ENCODE results near the gene EIF4E1B. TPM values are rescaled to one million over a fixed set of nuclear protein-coding genes. Genes with fewer than 3 reads are reported as not detected.

The EIF4E1B gene
- total RNA-seq, 1 experiment from 2014 or later: not detected

DNA sequence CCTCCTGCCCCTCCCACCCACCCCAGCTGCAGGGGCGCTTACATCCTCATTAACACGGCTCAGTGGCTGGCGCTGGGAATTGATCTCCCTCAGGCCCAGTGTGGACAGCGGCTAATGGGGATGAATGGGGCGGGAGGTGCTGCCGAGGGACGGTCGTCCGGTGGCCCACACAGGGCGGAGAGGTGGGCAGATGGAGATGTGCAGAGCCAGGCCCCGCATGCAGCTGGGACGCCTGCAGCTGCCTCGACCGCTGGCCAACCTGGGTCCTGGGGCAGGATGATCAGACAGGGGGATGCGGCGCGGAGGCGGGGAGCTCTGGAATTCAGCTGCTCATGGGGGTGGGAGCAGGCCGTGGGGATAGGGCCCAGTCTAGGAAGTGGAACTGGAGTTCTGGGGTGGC lies 34.4 kb downstream of the EIF4E1B start:
- H3K27ac Mint-ChIP-seq (ENCODE audit: unreplicated experiment): no peak overlapping the region
- no peak overlapping the region for H3K4me3 Mint-ChIP-seq (ENCODE audit: low read depth, unreplicated experiment)
- TF ChIP-seq, protein P1, sequence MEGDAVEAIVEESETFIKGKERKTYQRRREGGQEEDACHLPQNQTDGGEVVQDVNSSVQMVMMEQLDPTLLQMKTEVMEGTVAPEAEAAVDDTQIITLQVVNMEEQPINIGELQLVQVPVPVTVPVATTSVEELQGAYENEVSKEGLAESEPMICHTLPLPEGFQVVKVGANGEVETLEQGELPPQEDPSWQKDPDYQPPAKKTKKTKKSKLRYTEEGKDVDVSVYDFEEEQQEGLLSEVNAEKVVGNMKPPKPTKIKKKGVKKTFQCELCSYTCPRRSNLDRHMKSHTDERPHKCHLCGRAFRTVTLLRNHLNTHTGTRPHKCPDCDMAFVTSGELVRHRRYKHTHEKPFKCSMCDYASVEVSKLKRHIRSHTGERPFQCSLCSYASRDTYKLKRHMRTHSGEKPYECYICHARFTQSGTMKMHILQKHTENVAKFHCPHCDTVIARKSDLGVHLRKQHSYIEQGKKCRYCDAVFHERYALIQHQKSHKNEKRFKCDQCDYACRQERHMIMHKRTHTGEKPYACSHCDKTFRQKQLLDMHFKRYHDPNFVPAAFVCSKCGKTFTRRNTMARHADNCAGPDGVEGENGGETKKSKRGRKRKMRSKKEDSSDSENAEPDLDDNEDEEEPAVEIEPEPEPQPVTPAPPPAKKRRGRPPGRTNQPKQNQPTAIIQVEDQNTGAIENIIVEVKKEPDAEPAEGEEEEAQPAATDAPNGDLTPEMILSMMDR (IDR thresholded peaks at IDR 0.05; ENCODE audit: unreplicated experiment): no peak
- H3K36me3 Mint-ChIP-seq (ENCODE audit: insufficient read depth, unreplicated experiment): peaks cover 8% of the 10 kb centered on the region
- H3K27me3 Mint-ChIP-seq (ENCODE audit: unreplicated experiment): peaks cover 53% of the 10 kb centered on the region
- BruUV-seq (replicated peaks): no TSS peak
- no peaks in the 10 kb centered on the region for H3K9me3 Mint-ChIP-seq (ENCODE audit: low read depth, unreplicated experiment)
- DNase-seq: no peak
- no peaks in the 10 kb centered on the region for H3K4me1 Mint-ChIP-seq (ENCODE audit: low read depth, unreplicated experiment)
- CTCF ChIA-PET: interaction anchor here (1.2 kb wide), 1 partner anchor 238 kb away, joined by 4 read pairs; no protein-coding TSS in a partner anchor
- intact Hi-C loops (cut with micrococcal nuclease; ENCODE audit: unreplicated experiment): loop anchor here (5.0 kb wide), 1 partner anchor 237 kb away; no protein-coding TSS in a partner anchor

DNA sequence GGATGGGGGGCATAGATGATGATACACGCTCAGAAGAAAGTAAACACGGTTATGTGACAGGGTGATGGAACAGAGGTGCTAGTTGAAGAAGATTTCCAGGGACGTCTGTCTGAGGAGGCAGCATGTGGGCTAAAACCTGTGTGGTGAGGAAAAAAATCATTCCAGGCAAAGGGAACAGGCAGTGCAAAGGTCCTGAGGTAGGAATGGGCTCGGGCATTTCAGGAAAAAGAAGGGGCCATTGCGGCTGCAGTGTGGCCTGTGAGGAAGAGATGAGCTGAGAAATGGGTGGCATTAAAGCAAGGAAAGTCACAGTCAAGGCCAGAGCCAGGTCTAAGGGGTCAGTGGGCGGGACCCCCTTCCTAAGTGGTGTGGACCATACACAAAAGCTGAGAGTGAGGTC lies 35.0 kb downstream of the EIF4E1B start:
- BruUV-seq (replicated peaks): no TSS peak
- peaks cover 53% of the 10 kb centered on the region for H3K27me3 Mint-ChIP-seq (ENCODE audit: unreplicated experiment)
- CTCF ChIA-PET: interaction anchor here (1.2 kb wide), 1 partner anchor 238 kb away, joined by 4 read pairs; no protein-coding TSS in a partner anchor
- no peaks in the 10 kb centered on the region for H3K4me1 Mint-ChIP-seq (ENCODE audit: low read depth, unreplicated experiment)
- intact Hi-C loops (cut with micrococcal nuclease; ENCODE audit: unreplicated experiment): no loop called here
- H3K27ac Mint-ChIP-seq (ENCODE audit: unreplicated experiment): no peak overlapping the region
- no peak overlapping the region for H3K4me3 Mint-ChIP-seq (ENCODE audit: low read depth, unreplicated experiment)
- DNase-seq: no peak
- H3K36me3 Mint-ChIP-seq (ENCODE audit: insufficient read depth, unreplicated experiment): peaks cover 8% of the 10 kb centered on the region
- TF ChIP-seq, protein P1 (IDR thresholded peaks at IDR 0.05; ENCODE audit: unreplicated experiment): no peak
- H3K9me3 Mint-ChIP-seq (ENCODE audit: low read depth, unreplicated experiment): no peaks in the 10 kb centered on the region

- Mint-ChIP-seq H3K27me3 (ENCODE audit: unreplicated experiment) (peaks cover 74% of the 10 kb centered on the region), H3K36me3 (ENCODE audit: insufficient read depth, unreplicated experiment) (no peaks in the 10 kb centered on the region), H3K27ac (ENCODE audit: unreplicated experiment) (no peak overlapping the region), H3K4me3 (ENCODE audit: low read depth, unreplicated experiment) (no peak overlapping the region), H3K4me1 (ENCODE audit: low read depth, unreplicated experiment) (no peaks in the 10 kb centered on the region), H3K9me3 (ENCODE audit: low read depth, unreplicated experiment) (no peaks in the 10 kb centered on the region)
- DNase-seq: no peak
- intact Hi-C loops (cut with micrococcal nuclease; ENCODE audit: unreplicated experiment): no loop called here
- no TSS peak for BruUV-seq (replicated peaks)
- CTCF ChIA-PET: no interaction called here
- TF ChIP-seq, protein P1 (IDR thresholded peaks at IDR 0.05; ENCODE audit: unreplicated experiment): no peak
Measured at GRCh38 chr5:176667637-176668036, 37.2 kb downstream of the EIF4E1B start.

- TF ChIP-seq, protein P1 (IDR thresholded peaks at IDR 0.05; ENCODE audit: unreplicated experiment): no peak
- Mint-ChIP-seq H3K9me3 (ENCODE audit: low read depth, unreplicated experiment) (no peaks in the 10 kb centered on the region), H3K4me3 (ENCODE audit: low read depth, unreplicated experiment) (no peak overlapping the region), H3K27me3 (ENCODE audit: unreplicated experiment) (peaks cover 62% of the 10 kb centered on the region), H3K27ac (ENCODE audit: unreplicated experiment) (no peak overlapping the region), H3K4me1 (ENCODE audit: low read depth, unreplicated experiment) (no peaks in the 10 kb centered on the region), H3K36me3 (ENCODE audit: insufficient read depth, unreplicated experiment) (no peaks in the 10 kb centered on the region)
- CTCF ChIA-PET: interaction anchor here (0.7 kb wide), 2 partner anchors 10 to 106 kb away, joined by 3 to 4 read pairs; no protein-coding TSS in a partner anchor
- BruUV-seq (replicated peaks): no TSS peak
- DNase-seq: no peak
- intact Hi-C loops (cut with micrococcal nuclease; ENCODE audit: unreplicated experiment): no loop called here
Measured at GRCh38 chr5:176670449-176670848, 40.0 kb downstream of the EIF4E1B start.
